Measurements from ENCODE around the gene ADISSP. TPM values are rescaled to one million over a fixed set of nuclear protein-coding genes. Genes with fewer than 3 reads are reported as not detected.

Gene ADISSP
- total RNA-seq, 1 experiment from 2014 or later: 99.4 TPM

GRCh38 chr20:3812975-3813847, 45.7 kb upstream of the ADISSP start:
- no TSS peak for BruUV-seq (replicated peaks)
- intact Hi-C loops (cut with micrococcal nuclease): no loop called here
- no peaks in the 10 kb centered on the region for H3K27me3 ChIP-seq (ENCODE audit: insufficient read depth, low read length)
- ATAC-seq (no peak), DNase-seq (ENCODE audit: low read depth, low spot score) (no peak)
- no peak for TF ChIP-seq EGR1 (IDR thresholded peaks at IDR 0.05; ENCODE audit: low read depth)
- TF ChIP-seq ZBTB33 (IDR thresholded peaks at IDR 0.05; ENCODE audit: extremely low read depth, insufficient replicate concordance, low read length): no peak
- no peak for TF ChIP-seq REST (IDR thresholded peaks at IDR 0.05; ENCODE audit: low read depth)
- no peak for TF ChIP-seq POLR2AphosphoS5 (IDR thresholded peaks at IDR 0.05; ENCODE audit: low read depth, low read length)
- TF ChIP-seq SIN3A (IDR thresholded peaks at IDR 0.05; ENCODE audit: low read depth): no peak
- no peak for TF ChIP-seq MAX (IDR thresholded peaks at IDR 0.05)
- TF ChIP-seq CEBPB (IDR thresholded peaks at IDR 0.05; ENCODE audit: low read depth): no peak
- no peak for TF ChIP-seq TCF7L2 (IDR thresholded peaks at IDR 0.05; ENCODE audit: borderline replicate concordance, extremely low read depth, insufficient read depth, insufficient read length)
- no peak for TF ChIP-seq FOSL1 (IDR thresholded peaks at IDR 0.05; ENCODE audit: low read depth)
- no peak for TF ChIP-seq SRF (IDR thresholded peaks at IDR 0.05; ENCODE audit: low read depth)
- TF ChIP-seq SP1 (IDR thresholded peaks at IDR 0.05; ENCODE audit: low read depth): no peak
- peaks cover 7% of the 10 kb centered on the region for H3K79me2 ChIP-seq (ENCODE audit: insufficient read depth, low read length)
- ChIA-PET CTCF (interaction anchor here (0.9 to 1.6 kb wide), 5 partner anchors 17 to 272 kb away, joined by 3 to 6 read pairs (median 3); partner anchors contain the start of gene CDC25B), RAD21 (ENCODE audit: low non-redundant PET in 1 of 2, low total read pairs in 2 of 2, uncharacterized antibody in 2 of 2, unreplicated experiment in 2 of 2) (no interaction called here), POLR2A (interaction anchor here (1.0 to 3.3 kb wide), 5 partner anchors 9 to 74 kb away, joined by 3 to 14 read pairs (median 4); partner anchors contain the start of genes CDC25B and SPEF1)
- H2AFZ ChIP-seq (ENCODE audit: low read depth, low read length, poor library complexity, severe bottlenecking): no peak overlapping the region
- H3K9me3 ChIP-seq (ENCODE audit: control insufficient read depth in 1 of 2, insufficient read depth in 1 of 2, low read depth in 1 of 2, low read length in 2 of 2): no peaks in the 10 kb centered on the region
- peak overlapping the region; percentile 76 for H3K9ac ChIP-seq (ENCODE audit: low read length)
- H4K20me1 ChIP-seq (ENCODE audit: insufficient read depth): no peaks in the 10 kb centered on the region
- no peaks in the 10 kb centered on the region for H3K36me3 ChIP-seq (ENCODE audit: control insufficient read depth in 1 of 2, insufficient read depth in 2 of 2, low read length in 2 of 2)
- H3K4me3 ChIP-seq (replicated peaks in 1 of 2; ENCODE audit: low read depth in 1 of 2, low read length in 2 of 2): no peak overlapping the region
- peaks cover 53 to 77% of the 10 kb centered on the region in 2 experiments for H3K4me1 ChIP-seq (ENCODE audit: control insufficient read depth in 1 of 2, insufficient read depth in 2 of 2, low read length in 2 of 2)
- H3K4me2 ChIP-seq (ENCODE audit: low read length): peak overlapping the region; percentile 49
- H3K9me2 ChIP-seq (ENCODE audit: insufficient read depth): no peaks in the 10 kb centered on the region
- H3K27ac ChIP-seq (ENCODE audit: low read depth, low read length): peak overlapping the region; percentile 99

All from HCT116 (cell line).